ENCODE data around the gene ZSCAN20.

Gene ZSCAN20

GRCh38 chr1:33529957-33530356 lies 57.5 kb downstream of the ZSCAN20 start:
- no peak for DNase-seq (ENCODE audit: low spot score)
- ChIA-PET CTCF (no interaction called here), POLR2A (ENCODE audit: low non-redundant PET) (no interaction called here)
- TF ChIP-seq CTCF (conservative IDR thresholded peaks at IDR 0.05; ENCODE audit: low read depth) = no peak
- H3K27ac ChIP-seq = no peak overlapping the region

GRCh38 chr1:33532250-33532649 lies 59.8 kb downstream of the ZSCAN20 start:
- DNase-seq (ENCODE audit: low spot score) = no peak
- POLR2A ChIA-PET (ENCODE audit: low non-redundant PET) = no interaction called here
- TF ChIP-seq CTCF (conservative IDR thresholded peaks at IDR 0.05; ENCODE audit: low read depth) = no peak
- CTCF ChIA-PET = no interaction called here
- H3K27ac ChIP-seq = no peak overlapping the region

GRCh38 chr1:33532936-33533335 lies 60.5 kb downstream of the ZSCAN20 start:
- ChIA-PET CTCF (no interaction called here), POLR2A (ENCODE audit: low non-redundant PET) (no interaction called here)
- DNase-seq (ENCODE audit: low spot score) = no peak
- H3K27ac ChIP-seq = no peak overlapping the region
- no peak for TF ChIP-seq CTCF (conservative IDR thresholded peaks at IDR 0.05; ENCODE audit: low read depth)

GRCh38 chr1:33535334-33535733 lies 62.9 kb downstream of the ZSCAN20 start:
- no peak overlapping the region for H3K27ac ChIP-seq
- no peak for TF ChIP-seq CTCF (conservative IDR thresholded peaks at IDR 0.05; ENCODE audit: low read depth)
- ChIA-PET CTCF (no interaction called here), POLR2A (ENCODE audit: low non-redundant PET) (no interaction called here)
- DNase-seq (ENCODE audit: low spot score) = no peak

- ChIA-PET CTCF (no interaction called here), POLR2A (ENCODE audit: low non-redundant PET) (no interaction called here)
- no peak for TF ChIP-seq CTCF (conservative IDR thresholded peaks at IDR 0.05; ENCODE audit: low read depth)
- no peak overlapping the region for H3K27ac ChIP-seq
- no peak for DNase-seq (ENCODE audit: low spot score)
These were observed 65.4 kb downstream of the ZSCAN20 start for GRCh38 chr1:33537885-33538284.

- POLR2A ChIA-PET (ENCODE audit: low non-redundant PET) = no interaction called here
- CTCF ChIA-PET = no interaction called here
- DNase-seq (ENCODE audit: low spot score) = no peak
- H3K27ac ChIP-seq = no peak overlapping the region
- no peak for TF ChIP-seq CTCF (conservative IDR thresholded peaks at IDR 0.05; ENCODE audit: low read depth)
These were observed 69.5 kb downstream of the ZSCAN20 start for GRCh38 chr1:33541966-33542365.
